Colonic mucosa (tissue), 4 donors: Measurements from ENCODE around the gene MYLK. TPM values are rescaled to one million over a fixed set of nuclear protein-coding genes. Genes with fewer than 3 reads are reported as not detected.

Experiments
- DNase-seq: peaks from one replicate; pipeline ENCODE4 v3.0.0-alpha.2; 2020
- H3K27ac ChIP-seq: fragments of 200-600 bp; one replicate; pipeline ENCODE4 v1.8.0; 2021
- H3K27me3 ChIP-seq: fragments of 200-600 bp; one replicate; pipeline ENCODE4 v1.8.0; 2021
- H3K36me3 ChIP-seq: fragments of 200-600 bp; one replicate; pipeline ENCODE4 v1.8.0; 2021
- H3K4me1 ChIP-seq: fragments of 200-600 bp; one replicate; pipeline ENCODE4 v1.8.0; 2021; ENCODE audit warnings: mild to moderate bottlenecking
- H3K4me3 ChIP-seq: fragments of 200-600 bp; one replicate; pipeline ENCODE4 v1.8.0; 2021
- H3K9ac ChIP-seq, 2 donors: one replicate each; pipeline ENCODE4 v1.7.0; 2013; ENCODE audit warnings: control low read depth in 2 of 2, low read depth in 2 of 2, low read length in 2 of 2
- H3K9me3 ChIP-seq: fragments of 200-600 bp; one replicate; pipeline ENCODE4 v1.8.0; 2021
- intact Hi-C: fragments of 100-400 bp; cut with DNase I; formaldehyde crosslinking; loops from one replicate; pipeline ENCODE4 v1.14.1; 2022
- total RNA-seq, 2 donors: library from RNA; stranded (reverse); fragmentation: NEBNext Ultra II Directional in 1 of 2; extraction: Animal tissue kit (Norgen Biotek cat#: 25700) in 1 of 2; gene quantifications; one replicate each; pipeline ENCODE4 v1.2.1, GENCODE V29; 2021
- TF ChIP-seq, protein P1 (sequence below): fragments of 200-600 bp; IDR thresholded peaks from one replicate; pipeline ENCODE4 v1.8.0; 2022; ENCODE audit warnings: antibody characterized with exemption, mild to moderate bottlenecking
- donor health status: healthy.
- donor health status: DM: no; HTN: no; CAD: no.
- donor health status: DM: no; HTN: no; CAD: no.

Gene MYLK
- total RNA-seq, 2 donors from 2014 or later = 58.8 to 267 TPM

DNA sequence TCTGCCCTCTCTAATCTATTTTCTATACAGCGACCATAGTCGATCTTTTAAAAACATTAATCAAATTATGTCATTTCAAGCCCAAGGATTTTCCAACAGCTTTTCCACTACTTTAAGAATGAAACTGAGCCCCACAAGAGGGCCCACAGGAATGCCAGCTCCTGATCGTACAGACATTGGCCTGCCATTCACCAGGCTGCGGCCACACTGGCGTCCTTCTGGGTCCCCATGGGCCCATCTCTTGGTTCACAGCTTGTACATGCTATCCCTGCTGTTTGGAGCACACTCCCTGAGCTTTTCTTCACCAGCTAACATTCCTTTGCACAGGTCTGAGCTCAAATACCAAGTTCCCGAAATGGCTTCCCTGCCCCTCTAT is 149.6 kb downstream of the MYLK start:
- no peaks in the 10 kb centered on the region for H3K36me3 ChIP-seq
- DNase-seq = no peak
- H3K27ac ChIP-seq = no peak overlapping the region
- H3K27me3 ChIP-seq = no peaks in the 10 kb centered on the region
- no peaks in the 10 kb centered on the region for H3K4me1 ChIP-seq
- H3K4me3 ChIP-seq = no peak overlapping the region
- TF ChIP-seq, protein P1, sequence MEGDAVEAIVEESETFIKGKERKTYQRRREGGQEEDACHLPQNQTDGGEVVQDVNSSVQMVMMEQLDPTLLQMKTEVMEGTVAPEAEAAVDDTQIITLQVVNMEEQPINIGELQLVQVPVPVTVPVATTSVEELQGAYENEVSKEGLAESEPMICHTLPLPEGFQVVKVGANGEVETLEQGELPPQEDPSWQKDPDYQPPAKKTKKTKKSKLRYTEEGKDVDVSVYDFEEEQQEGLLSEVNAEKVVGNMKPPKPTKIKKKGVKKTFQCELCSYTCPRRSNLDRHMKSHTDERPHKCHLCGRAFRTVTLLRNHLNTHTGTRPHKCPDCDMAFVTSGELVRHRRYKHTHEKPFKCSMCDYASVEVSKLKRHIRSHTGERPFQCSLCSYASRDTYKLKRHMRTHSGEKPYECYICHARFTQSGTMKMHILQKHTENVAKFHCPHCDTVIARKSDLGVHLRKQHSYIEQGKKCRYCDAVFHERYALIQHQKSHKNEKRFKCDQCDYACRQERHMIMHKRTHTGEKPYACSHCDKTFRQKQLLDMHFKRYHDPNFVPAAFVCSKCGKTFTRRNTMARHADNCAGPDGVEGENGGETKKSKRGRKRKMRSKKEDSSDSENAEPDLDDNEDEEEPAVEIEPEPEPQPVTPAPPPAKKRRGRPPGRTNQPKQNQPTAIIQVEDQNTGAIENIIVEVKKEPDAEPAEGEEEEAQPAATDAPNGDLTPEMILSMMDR = no peak
- H3K9me3 ChIP-seq = no peaks in the 10 kb centered on the region
- intact Hi-C loops = no loop called here
- no peak overlapping the region for H3K9ac ChIP-seq

DNA sequence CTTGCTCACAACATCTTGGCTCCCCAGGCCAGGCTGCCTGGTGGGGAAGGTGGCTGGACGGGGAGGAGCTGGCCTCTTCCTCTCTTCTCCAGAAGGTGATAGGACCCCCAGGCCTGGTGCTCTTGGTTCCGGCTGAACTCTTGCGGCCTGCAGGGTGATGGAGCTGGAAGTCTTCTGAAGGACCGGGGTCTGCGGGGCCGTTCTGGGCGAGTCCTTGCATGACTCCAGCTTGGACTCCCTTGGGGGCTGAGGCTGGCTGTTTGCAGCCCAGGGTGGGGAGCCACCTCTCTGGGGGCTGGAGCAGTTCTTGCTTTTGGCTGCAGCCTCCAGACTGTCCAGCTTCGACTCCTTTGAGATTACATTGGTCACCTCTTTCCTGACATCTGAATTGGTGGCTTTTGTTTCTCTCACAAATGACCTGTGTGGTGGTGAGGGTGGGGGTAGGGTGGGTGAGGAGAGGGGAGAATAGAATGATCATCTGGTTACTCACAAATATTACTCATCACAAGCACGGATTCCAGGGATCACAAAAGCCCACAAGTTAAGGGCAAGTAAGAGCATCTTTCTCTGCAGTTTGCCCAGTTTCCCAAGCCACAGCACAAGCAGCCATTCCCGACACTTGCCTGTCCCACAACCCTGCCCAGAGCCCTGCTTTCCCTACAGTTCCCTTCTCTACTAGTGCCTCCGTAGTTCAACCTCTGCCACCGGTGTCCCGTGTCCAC is 150.2 kb downstream of the MYLK start:
- H3K9ac ChIP-seq = no peak overlapping the region
- intact Hi-C loops = no loop called here

GRCh38 chr3:123733341-123733740 is 150.8 kb downstream of the MYLK start:
- Histone ChIP-seq H3K4me1 (no peaks in the 10 kb centered on the region), H3K36me3 (no peaks in the 10 kb centered on the region), H3K27me3 (no peaks in the 10 kb centered on the region), H3K27ac (no peak overlapping the region), H3K9me3 (no peaks in the 10 kb centered on the region), H3K4me3 (no peak overlapping the region), H3K9ac (no peak overlapping the region)
- DNase-seq = no peak
- intact Hi-C loops = no loop called here
- TF ChIP-seq, protein P1 = no peak

More for the DNA sequence above, 150.2 kb downstream of the MYLK start:
- Histone ChIP-seq H3K4me3 (no peak overlapping the region), H3K27ac (no peak overlapping the region), H3K4me1 (no peaks in the 10 kb centered on the region), H3K9me3 (no peaks in the 10 kb centered on the region), H3K27me3 (no peaks in the 10 kb centered on the region), H3K36me3 (no peaks in the 10 kb centered on the region)
- no peak for DNase-seq
- TF ChIP-seq, protein P1 = no peak

DNA sequence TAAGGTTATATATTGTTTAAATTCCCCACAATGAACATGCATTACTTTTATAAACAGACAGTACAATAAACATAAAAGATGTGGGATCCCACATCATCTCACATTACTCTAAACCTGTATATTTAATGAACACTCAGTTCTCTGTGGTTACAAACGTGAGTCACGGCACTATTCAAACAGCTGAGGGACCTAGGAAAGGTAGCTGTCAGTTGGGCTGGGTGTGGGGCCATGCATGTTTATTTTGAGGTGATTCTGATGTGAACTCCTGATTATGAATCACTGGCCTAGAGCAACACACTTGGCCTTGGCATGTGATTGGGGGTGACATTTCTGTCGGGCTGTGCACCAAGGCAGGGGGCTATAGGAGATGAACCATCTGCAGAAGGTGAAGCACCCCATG is 151.7 kb downstream of the MYLK start:
- no peaks in the 10 kb centered on the region for H3K9me3 ChIP-seq
- no peak for DNase-seq
- H3K4me3 ChIP-seq = no peak overlapping the region
- no peaks in the 10 kb centered on the region for H3K27me3 ChIP-seq
- TF ChIP-seq, protein P1 = no peak
- intact Hi-C loops = no loop called here
- no peaks in the 10 kb centered on the region for H3K4me1 ChIP-seq
- H3K27ac ChIP-seq = no peak overlapping the region
- no peak overlapping the region for H3K9ac ChIP-seq
- H3K36me3 ChIP-seq = no peaks in the 10 kb centered on the region

- H3K4me3 ChIP-seq = no peak overlapping the region
- no peaks in the 10 kb centered on the region for H3K4me1 ChIP-seq
- H3K36me3 ChIP-seq = no peaks in the 10 kb centered on the region
- H3K9me3 ChIP-seq = no peaks in the 10 kb centered on the region
- intact Hi-C loops = no loop called here
- no peak overlapping the region for H3K27ac ChIP-seq
- H3K27me3 ChIP-seq = no peaks in the 10 kb centered on the region
- TF ChIP-seq, protein P1 = no peak
- no peak for DNase-seq
- no peak overlapping the region for H3K9ac ChIP-seq
Observed at GRCh38 chr3:123730829-123731228, 153.3 kb downstream of the MYLK start.
